Inferior parietal cortex (tissue), 1 donor: Measurements from ENCODE around the gene PRKAG2.

ENCODE experiments used
- DNase-seq: peaks from one replicate; pipeline ENCODE4 v3.0.0-alpha.2; 2016; ENCODE audit errors: extremely low spot score

PRKAG2 gene

DNA sequence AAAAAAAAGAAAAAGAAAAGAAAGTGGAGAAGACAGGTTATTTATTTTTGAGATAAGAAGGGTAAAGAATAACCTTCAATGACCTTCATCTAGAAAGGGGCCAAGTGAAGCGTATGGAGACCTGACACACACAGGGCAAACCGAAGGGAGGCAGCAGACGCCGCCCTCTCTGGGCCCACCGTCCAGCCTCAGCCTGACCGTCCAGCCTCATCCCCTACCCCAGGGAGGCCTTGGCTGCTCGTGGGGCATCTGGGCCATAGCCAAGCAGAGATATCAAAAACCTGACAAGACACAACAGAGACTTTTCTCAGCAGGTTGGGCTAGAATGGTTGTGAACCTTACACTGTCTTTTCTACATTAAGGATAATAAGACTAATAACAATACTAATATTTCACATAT lies 10.9 kb downstream of the PRKAG2 start:
- DNase-seq, result no peak

DNA sequence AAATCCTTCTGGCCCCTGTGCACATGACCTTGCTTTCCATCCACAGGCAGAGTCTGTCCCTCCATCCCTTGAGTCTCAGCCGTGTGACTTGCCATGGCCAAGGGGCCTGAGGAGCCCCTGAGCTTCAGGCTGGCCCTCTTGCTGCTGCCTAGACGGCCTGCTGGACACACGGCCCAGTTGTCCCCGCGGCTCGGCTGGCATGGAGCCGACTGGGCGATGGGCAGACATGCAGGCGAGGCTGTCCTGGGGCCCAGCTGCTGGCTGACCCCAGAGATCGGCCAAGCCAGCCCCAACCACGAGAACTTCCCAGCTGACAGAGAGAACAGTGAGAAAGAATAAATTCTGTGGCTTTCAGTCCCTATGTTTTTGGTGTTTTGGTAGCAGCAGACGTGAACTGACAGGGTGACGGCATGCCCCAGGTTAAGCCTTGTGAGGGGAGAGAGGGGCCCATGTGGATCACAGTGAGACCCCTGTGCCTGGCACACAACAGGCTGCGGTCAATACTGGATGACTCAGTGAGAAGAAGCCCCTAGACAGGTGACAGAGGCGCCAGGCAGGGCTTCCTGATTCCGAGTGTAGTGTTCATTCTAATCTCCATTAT lies 11.7 kb downstream of the PRKAG2 start:
- no peak for DNase-seq

GRCh38 chr7:151864561-151864960 lies 12.4 kb downstream of the PRKAG2 start:
- no peak for DNase-seq

DNA sequence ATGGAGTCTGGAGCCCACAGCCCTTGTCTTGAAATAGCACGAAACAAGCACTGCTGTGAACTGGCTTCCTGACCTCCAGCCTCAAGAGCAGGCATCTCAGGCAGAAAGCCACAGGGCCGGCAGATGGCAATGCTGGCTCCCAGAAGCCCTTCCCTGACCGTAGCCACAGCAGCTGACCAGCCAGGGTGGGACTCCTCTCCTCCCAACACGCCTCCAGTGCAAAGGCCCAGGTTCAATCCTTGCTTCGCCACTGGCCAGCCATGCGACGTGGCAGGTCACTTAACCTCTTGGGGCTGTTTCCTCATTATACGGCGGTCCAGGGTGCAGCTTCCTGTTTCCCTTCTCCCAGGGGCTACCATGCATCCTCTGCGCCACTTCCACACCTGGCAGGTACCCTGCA lies 12.8 kb downstream of the PRKAG2 start:
- no peak for DNase-seq

DNA sequence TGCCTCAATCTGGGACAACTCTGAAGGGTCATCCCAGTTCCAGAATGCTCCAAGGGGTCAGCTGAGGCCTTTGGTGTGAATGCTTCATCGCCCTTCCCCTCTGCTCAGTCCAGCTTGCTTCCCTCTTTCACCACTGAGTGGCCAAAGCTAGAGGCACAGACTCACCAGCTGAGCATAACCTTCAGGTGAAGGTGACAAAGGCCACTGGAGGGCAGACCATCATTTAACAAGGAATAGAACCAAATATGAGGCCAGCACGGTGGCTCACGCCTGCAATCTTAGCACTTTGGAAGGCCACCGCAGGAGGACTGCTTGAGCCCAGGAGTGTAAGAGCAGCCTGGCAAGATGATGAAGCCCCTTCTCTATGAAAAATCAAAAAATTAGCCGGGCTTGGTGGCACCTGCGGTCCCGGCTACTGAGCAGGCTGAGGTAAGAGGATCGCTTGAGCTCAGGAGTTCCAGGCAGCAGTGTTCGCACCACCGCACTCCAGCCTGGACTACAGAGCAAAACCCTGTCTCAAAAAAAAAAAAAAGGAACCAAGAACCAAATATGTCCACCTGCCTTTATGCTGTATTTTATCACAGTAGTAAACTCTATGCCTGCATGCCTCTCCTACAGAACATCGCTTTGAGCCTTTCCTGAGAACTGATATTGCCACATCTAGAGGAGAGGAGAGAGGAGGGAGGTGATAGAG lies 13.4 kb downstream of the PRKAG2 start:
- DNase-seq, result no peak

- DNase-seq, result no peak
Measured at GRCh38 chr7:151862606-151863381, 14.1 kb downstream of the PRKAG2 start.

- no peak for DNase-seq
Measured at GRCh38 chr7:151861881-151862280, 15.0 kb downstream of the PRKAG2 start.

- no peak for DNase-seq
Measured at GRCh38 chr7:151860771-151861170, 16.1 kb downstream of the PRKAG2 start.

- no peak for DNase-seq
Measured at GRCh38 chr7:151859948-151860685, 16.8 kb downstream of the PRKAG2 start.

- no peak for DNase-seq
Measured at GRCh38 chr7:151859111-151859947, 17.6 kb downstream of the PRKAG2 start.

DNA sequence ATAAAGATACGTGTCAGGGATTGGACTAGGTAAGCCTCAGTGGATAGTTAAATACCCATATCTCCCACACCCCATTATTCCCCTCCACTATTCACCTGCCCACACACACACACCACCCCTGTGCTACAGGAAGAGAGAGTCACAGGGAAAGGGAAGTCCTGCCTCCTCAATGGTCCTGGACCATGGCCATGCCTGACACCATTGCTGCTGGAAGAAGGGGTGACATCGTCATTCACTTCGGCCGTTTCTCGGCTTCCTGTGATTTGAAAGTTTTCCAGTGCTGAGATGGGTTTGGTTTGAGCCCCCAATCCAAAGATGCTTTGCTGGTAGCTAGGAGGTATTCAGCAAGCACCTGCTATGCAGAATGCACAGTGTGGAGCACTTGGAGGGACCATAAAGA lies 18.5 kb downstream of the PRKAG2 start:
- DNase-seq, result no peak

DNA sequence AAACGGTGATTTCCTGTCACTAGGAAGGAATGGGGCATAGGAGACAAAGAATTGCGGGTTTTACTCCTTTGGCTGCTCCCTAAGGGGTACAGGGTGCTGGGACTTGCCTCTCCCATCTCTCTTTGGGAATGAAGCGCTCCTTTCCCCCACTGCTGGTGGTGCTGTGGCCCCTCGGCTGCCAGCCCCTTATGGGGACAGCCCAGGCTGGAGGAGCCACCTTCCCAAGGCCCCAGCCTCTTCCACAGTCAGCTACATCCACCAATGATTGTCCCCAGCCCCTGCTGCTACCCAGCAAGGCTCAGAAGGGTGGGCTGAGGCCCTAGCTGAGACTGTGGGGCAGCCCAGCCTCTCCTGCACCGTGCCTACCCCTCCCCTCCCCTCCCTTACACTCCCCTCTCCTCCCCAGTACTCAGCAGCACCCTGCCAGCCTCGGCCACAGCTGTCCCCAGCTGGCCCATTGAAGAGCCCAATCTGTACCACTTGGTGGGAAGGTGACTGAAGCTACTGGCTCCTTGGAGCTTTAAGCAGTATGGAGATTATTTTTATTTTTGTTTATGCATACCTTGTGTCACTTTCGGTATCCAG lies 19.0 kb downstream of the PRKAG2 start:
- DNase-seq, result no peak

DNA sequence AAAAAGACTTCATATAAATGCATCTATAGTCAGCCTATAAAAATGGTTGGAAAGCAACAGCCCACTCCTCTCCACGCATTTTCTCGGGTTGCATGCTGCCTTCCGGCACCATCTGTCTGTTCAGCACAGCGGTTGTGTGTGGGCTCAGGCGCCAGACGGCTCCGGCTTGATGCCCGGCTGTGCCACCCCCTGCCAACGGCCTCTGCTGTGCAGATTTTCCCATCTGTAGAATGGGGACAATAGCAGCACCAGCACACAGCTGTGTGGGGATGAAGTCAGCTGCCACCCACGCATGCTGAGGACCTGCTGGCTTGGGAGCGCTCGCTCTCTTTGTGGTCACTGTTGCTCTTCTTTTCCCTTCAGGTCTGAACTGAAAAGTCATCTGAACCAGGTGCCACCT lies 19.5 kb downstream of the PRKAG2 start:
- no peak for DNase-seq

- DNase-seq, result no peak
Measured at GRCh38 chr7:151856516-151856915, 20.4 kb downstream of the PRKAG2 start.

- no peak for DNase-seq
Measured at GRCh38 chr7:151856098-151856497, 20.8 kb downstream of the PRKAG2 start.

DNA sequence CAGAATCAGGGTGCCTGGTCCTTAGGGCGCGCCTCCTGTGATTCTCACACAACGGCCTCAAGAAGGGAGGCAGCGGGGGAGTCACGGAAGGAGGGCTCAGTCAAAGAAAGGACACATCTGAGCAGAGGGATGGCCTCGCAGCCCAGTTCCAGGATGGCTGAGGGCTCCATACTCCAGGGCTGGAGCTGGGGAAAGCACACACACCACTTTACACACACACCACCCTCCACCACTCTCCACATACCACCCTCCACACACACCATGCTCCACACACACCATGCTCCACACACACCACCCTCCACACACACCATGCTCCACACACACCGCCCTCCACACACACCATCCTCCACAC lies 22.2 kb downstream of the PRKAG2 start:
- no peak for DNase-seq

- no peak for DNase-seq
Measured at GRCh38 chr7:151853896-151854719, 22.8 kb downstream of the PRKAG2 start.

DNA sequence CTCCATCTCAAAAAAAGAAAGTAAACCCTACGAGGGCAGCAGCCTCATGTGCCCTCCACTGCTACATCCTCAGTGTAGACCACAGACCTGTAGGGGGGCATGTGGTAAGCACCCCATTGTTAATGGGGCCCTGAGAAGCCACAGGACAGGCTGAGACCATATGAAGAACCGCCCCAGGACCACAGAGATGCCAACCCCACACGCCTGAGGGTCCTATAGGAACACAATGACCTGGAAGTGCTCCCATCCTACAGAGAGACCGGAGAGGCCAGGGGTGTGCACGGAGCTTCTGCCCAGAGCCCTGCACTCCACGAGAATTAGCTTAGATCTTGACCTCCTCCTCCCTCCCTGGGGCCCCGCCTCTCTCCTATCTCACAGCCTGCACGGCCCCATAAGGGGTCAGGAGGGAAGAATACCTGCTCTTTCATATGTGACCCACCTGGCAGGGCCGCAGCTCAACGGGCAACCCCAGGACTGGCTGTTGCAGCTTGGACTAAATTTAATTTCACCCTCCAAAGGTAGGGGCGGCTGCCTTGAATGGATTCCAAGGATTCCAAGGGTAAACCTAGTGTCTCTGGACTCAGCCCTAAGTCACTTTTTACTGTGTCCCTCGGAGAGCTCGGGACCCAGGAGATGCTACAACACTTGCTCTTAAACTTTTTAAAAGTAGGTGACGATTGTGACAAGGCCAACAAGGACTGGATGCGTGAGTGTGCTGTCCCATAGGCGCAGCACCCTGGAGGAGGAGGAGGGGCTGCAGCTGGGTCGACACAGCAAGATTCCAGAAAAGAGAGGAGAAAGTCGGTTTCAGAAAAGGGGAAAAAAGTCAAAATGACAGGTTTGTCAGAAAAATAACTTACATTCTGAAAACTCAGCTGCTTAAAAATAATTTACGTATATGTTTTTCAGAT lies 24.2 kb downstream of the PRKAG2 start:
- DNase-seq, result no peak

DNA sequence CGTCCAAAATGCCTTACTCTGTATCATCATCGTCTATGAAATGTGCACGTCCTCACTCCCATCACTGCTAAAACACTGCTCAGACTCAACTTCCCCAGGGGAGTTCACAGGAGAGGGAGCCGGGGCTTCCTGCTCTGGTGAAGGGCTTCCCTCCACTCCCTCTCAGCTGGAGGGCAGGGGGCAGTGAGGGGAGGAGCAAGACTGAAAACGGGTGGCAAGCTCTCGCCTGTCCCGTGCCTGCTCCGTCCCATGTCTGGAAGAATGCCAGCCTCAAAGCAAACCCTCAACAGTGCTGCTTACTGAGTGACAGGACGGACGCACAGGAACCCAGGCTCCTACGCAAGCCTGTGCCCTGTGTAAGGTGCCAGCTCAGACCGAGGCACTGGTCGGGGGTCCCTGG lies 25.1 kb downstream of the PRKAG2 start:
- DNase-seq, result no peak
